ENCODE measurements around the gene ZNF398. TPM values are rescaled to one million over a fixed set of nuclear protein-coding genes. Genes with fewer than 3 reads are reported as not detected.

Gene ZNF398
- total RNA-seq, 1 experiment from 2014 or later: 62.1 TPM

DNA sequence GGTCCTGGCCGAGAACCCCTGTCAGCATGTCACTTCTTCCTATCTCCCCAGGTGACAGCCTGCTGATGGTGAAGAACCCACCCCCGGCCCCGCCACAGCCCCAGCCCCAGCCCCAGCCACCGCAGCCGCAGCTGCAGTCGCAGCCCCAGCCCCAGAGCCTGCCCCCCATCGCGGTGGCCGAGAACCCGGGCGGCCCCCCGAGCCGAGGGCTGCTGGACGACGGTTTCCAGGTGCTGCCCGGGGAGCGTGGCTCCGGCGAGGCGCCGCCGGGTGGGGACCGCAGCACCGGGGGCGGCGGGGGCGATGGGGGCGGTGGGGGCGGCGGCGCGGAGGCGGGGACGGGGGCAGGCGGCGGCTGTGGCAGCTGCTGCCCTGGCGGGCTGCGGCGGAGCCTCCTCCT is 76.5 kb downstream of the ZNF398 start:
- Histone ChIP-seq H3K79me1 (ENCODE audit: insufficient read depth, low read depth, low read length, poor library complexity, severe bottlenecking) (no peaks in the 10 kb centered on the region), H2AFZ (ENCODE audit: low read length) (no peak overlapping the region), H3K9me3 (ENCODE audit: control insufficient read depth, low read depth, low read length) (no peaks in the 10 kb centered on the region), H3K27ac (ENCODE audit: insufficient read length, low read depth, low read length) (no peak overlapping the region), H3K23me2 (ENCODE audit: insufficient read length, low read depth, low read length, poor library complexity, severe bottlenecking) (no peaks in the 10 kb centered on the region), H3K56ac (ENCODE audit: insufficient read length, low read depth, low read length) (no peak overlapping the region), H2BK120ac (ENCODE audit: low read depth, low read length, poor library complexity, severe bottlenecking) (no peak overlapping the region), H3K14ac (ENCODE audit: insufficient read depth, low read length) (no peak overlapping the region), H4K20me1 (ENCODE audit: control insufficient read depth, insufficient read depth, insufficient read length) (no peaks in the 10 kb centered on the region), H4K5ac (ENCODE audit: insufficient read length, low read depth, low read length) (no peak overlapping the region), H3K79me2 (ENCODE audit: insufficient read depth, low read length) (no peaks in the 10 kb centered on the region), H2BK5ac (ENCODE audit: insufficient read length, low read length) (no peak overlapping the region), H3K18ac (ENCODE audit: insufficient read length, low read depth, low read length) (no peak overlapping the region), H3K23ac (ENCODE audit: insufficient read length, low read depth, low read length) (no peak overlapping the region), H3K4me2 (ENCODE audit: insufficient read depth, insufficient read length, low read length) (no peak overlapping the region), H3K4ac (ENCODE audit: low read depth, low read length) (no peak overlapping the region), H3K27me3 (ENCODE audit: insufficient read depth, low read length) (no peaks in the 10 kb centered on the region), H4K91ac (ENCODE audit: insufficient read length, low read depth, low read length) (no peak overlapping the region), H2AK5ac (ENCODE audit: insufficient read length, low read length) (no peak overlapping the region), H3K4me1 (ENCODE audit: insufficient read depth, low read length) (no peaks in the 10 kb centered on the region), H2BK12ac (ENCODE audit: insufficient read length, low read depth, low read length) (no peak overlapping the region), H3T11ph (ENCODE audit: low read length) (no peak overlapping the region), H2BK15ac (ENCODE audit: low read depth, low read length) (no peak overlapping the region), H3K9ac (ENCODE audit: extremely low read depth, insufficient read length, low read length) (no peak overlapping the region), H4K8ac (replicated peaks; ENCODE audit: insufficient read length, low read depth, low read length) (no peak overlapping the region), H2BK20ac (ENCODE audit: low read depth, low read length, poor library complexity, severe bottlenecking) (no peak overlapping the region)
- Mint-ChIP-seq H3K9me3 (no peaks in the 10 kb centered on the region), H3K27me3 (ENCODE audit: low read depth) (no peaks in the 10 kb centered on the region), H3K4me3 (no peak overlapping the region), H3K27ac (no peak overlapping the region), H3K4me1 (peaks cover 6 to 9% of the 10 kb centered on the region in 2 experiments), H3K36me3 (ENCODE audit: insufficient read depth in 1 of 3, low read depth in 3 of 3) (peaks cover 18 to 51% (median 42%) of the 10 kb centered on the region in 3 experiments)
- TF ChIP-seq, protein P1, sequence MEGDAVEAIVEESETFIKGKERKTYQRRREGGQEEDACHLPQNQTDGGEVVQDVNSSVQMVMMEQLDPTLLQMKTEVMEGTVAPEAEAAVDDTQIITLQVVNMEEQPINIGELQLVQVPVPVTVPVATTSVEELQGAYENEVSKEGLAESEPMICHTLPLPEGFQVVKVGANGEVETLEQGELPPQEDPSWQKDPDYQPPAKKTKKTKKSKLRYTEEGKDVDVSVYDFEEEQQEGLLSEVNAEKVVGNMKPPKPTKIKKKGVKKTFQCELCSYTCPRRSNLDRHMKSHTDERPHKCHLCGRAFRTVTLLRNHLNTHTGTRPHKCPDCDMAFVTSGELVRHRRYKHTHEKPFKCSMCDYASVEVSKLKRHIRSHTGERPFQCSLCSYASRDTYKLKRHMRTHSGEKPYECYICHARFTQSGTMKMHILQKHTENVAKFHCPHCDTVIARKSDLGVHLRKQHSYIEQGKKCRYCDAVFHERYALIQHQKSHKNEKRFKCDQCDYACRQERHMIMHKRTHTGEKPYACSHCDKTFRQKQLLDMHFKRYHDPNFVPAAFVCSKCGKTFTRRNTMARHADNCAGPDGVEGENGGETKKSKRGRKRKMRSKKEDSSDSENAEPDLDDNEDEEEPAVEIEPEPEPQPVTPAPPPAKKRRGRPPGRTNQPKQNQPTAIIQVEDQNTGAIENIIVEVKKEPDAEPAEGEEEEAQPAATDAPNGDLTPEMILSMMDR (conservative IDR thresholded peaks at IDR 0.05): no peak
- no CpG with 5 or more reads among the region's 39 CpGs for WGBS (ENCODE audit: extremely low coverage, insufficient read length, low lambda C conversion rate)
- DNase-seq: no peak

Data from H9 (cell line).